Pancreas (tissue), 10 donors: ENCODE results near the gene GPC1. TPM values are rescaled to one million over a fixed set of nuclear protein-coding genes. Genes with fewer than 3 reads are reported as not detected.

ENCODE experiments used
- ATAC-seq, 4 donors: fragments of 200-7000 bp; cut with Tn5 transposase; one replicate each; pipeline versions ENCODE4 v1.8.0 to v1.9.1; 2020; ENCODE audit warnings: mild to moderate bottlenecking in 4 of 4, moderate library complexity in 4 of 4
- DNase-seq, 6 donors: peaks; one replicate each; pipeline ENCODE4 v3.0.0-alpha.2; 2020
- FAIRE-seq: peaks from 2 replicates; lab custom pipeline; 2012; peaks lifted over from hg19 to GRCh38; lab: Jason Lieb, UNC
- H3K27ac ChIP-seq, 4 donors: fragments of 200-600 bp; sonication (generic); 1 replicate in 3 of 4; 2 replicates in 1 of 4; pipeline versions ENCODE4 v1.5.0 to v1.8.0; 2020
- H3K27me3 ChIP-seq, 4 donors: fragments of 200-600 bp; one replicate each; pipeline ENCODE4 v1.8.0; 2021
- H3K36me3 ChIP-seq, 3 donors: fragments of 200-600 bp; sonication (generic) in 1 of 3; one replicate each; pipeline versions ENCODE4 v1.5.0 to v1.8.0; 2020 to 2021
- H3K4me1 ChIP-seq, 3 donors: fragments of 200-600 bp; one replicate each; pipeline ENCODE4 v1.8.0; 2021
- H3K4me3 ChIP-seq, 4 donors: fragments of 200-600 bp; sonication (generic) in 2 of 4; one replicate each; pipeline versions ENCODE4 v1.5.0 to v1.8.0; 2020 to 2021
- H3K9me3 ChIP-seq, 4 donors: fragments of 200-600 bp; one replicate each; pipeline ENCODE4 v1.8.0; 2021
- WGBS, 2 donors: extraction: QIAGEN DNeasy Blood & Tissue Kit; methylation state at CpG; one replicate each; pipeline ENCODE4 v1.1.7; 2013; 5-methylcytosine and 5-hydroxymethylcytosine counted together
- intact Hi-C, 3 donors: fragments of 100-400 bp; cut with DNase I; formaldehyde crosslinking; loops; one replicate each; pipeline versions ENCODE4 v1.11.1 to v1.14.2; 2022
- polyA plus RNA-seq, 2 donors: library from polyadenylated mRNA; stranded (reverse); fragments of 200-250 nt; gene quantifications; one replicate each; pipeline ENCODE4 v1.2.3, GENCODE V29; 2013
- total RNA-seq, 6 donors: library from RNA; stranded (reverse); fragmentation: NEBNext Ultra II Directional in 4 of 6; extraction: Animal tissue kit (Norgen Biotek cat#: 25700) in 4 of 6; gene quantifications; one replicate each; pipeline versions ENCODE4 v1.2.1 to v1.2.4, GENCODE V29; 2021 to 2023
- TF ChIP-seq, protein P1 (sequence below), 4 donors: fragments of 200-600 bp; sonication (generic) in 3 of 4; IDR thresholded peaks; one replicate each; pipeline versions ENCODE4 v1.5.0 to v1.8.0; 2021; ENCODE audit warnings: antibody characterized with exemption in 4 of 4
- donor health status: healthy with polysubstance abuse.
- donor health status: DM: no; HTN: no; CAD: no; lungs with moderate emphysema.
- donor health status: DM: no; HTN: no; CAD: no.
- donor health status: control.
- donor health status: control.
- donor health status: Bipolar disorder and iron deficiency.
- donor health status: DM: yes; HTN: yes; CAD: no.
- donor health status: DM: no; HTN: no; CAD: no.
- donor health status: DM: no; HTN: no; CAD: no.
- donor health status: DM: yes; HTN: yes; CAD: no.

The GPC1 gene
- total and polyA plus RNA-seq, 8 donors, result 11.7 to 37.6 (median 18.0) TPM

- DNase-seq, result peak in 1 of 6 donors; percentile 44
- intact Hi-C loops, result loop anchor here in 1 of 3 donors (5.0 kb wide), 1 partner anchor 205 kb away; no protein-coding TSS in a partner anchor
- no peaks in the 10 kb centered on the region for H3K36me3 ChIP-seq
- TF ChIP-seq, protein P1, sequence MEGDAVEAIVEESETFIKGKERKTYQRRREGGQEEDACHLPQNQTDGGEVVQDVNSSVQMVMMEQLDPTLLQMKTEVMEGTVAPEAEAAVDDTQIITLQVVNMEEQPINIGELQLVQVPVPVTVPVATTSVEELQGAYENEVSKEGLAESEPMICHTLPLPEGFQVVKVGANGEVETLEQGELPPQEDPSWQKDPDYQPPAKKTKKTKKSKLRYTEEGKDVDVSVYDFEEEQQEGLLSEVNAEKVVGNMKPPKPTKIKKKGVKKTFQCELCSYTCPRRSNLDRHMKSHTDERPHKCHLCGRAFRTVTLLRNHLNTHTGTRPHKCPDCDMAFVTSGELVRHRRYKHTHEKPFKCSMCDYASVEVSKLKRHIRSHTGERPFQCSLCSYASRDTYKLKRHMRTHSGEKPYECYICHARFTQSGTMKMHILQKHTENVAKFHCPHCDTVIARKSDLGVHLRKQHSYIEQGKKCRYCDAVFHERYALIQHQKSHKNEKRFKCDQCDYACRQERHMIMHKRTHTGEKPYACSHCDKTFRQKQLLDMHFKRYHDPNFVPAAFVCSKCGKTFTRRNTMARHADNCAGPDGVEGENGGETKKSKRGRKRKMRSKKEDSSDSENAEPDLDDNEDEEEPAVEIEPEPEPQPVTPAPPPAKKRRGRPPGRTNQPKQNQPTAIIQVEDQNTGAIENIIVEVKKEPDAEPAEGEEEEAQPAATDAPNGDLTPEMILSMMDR (IDR thresholded peaks at IDR 0.05), result no peak
- H3K4me1 ChIP-seq, result peaks cover 0 to 11% (median 10%) of the 10 kb centered on the region in 3 donors
- no peaks in the 10 kb centered on the region for H3K27me3 ChIP-seq
- WGBS, 2 donors, result 92 to 95% methylated on average over 2 of the region's 2 CpGs
- FAIRE-seq, result no peak
- no peak overlapping the region for H3K27ac ChIP-seq
- no peak for ATAC-seq
- H3K4me3 ChIP-seq, result no peak overlapping the region
- no peaks in the 10 kb centered on the region for H3K9me3 ChIP-seq
Measured at GRCh38 chr2:240437551-240437860, 2.0 kb downstream of the GPC1 start.

DNA sequence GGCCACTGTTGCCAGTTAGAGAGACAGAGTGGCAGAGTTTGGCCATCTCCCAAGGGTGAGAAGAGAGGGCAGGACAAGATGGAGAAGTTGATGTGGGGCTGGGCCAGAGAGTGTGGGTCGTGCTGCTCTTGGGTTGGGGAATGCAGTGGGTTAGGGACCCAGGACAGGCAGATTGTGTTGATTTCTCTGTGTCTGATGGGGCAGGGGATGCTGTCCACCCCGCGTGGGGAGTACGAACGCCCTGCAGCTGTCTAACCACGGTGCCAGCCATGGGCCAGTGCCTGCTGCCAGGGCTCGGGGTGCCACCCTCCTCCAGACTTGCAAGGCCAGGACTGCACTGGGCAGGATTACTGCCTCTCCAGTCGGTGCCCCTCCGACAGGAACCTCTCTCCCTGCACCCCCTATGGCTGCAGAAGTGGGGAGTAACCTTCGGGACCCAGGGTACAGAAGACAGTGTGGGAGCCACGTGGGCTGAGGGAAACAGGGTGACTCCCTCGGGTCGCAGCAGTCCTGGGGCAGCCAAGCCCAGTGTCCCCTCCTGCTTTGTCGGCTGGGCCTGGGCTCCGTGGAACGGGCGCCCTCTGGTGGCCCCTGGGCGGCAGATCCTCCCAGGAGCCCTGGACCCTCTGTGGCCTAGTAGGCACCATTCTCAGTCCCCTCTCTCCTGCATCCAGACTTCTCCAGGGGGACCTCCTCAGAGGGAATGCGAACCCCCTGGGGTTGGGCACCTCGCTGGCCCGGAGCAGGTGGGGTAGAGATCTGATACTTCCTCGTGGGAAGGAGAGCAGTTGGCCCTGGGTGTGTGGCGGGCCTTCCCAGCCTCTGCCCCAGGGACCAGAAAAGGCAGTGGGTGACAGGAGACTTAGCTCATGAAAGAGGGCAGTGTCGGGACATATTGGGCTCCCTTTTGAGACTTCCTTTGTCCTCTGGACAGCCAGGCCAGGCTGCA, 2.7 kb downstream of the GPC1 start:
- Histone ChIP-seq H3K4me1 (peaks cover 0 to 11% (median 10%) of the 10 kb centered on the region in 3 donors), H3K27ac (no peak overlapping the region), H3K36me3 (no peaks in the 10 kb centered on the region), H3K9me3 (no peaks in the 10 kb centered on the region), H3K27me3 (no peaks in the 10 kb centered on the region), H3K4me3 (peak overlapping the region in 1 of 4 donors; percentile 11)
- TF ChIP-seq, protein P1 (IDR thresholded peaks at IDR 0.05), result peak; percentile 91 to 98 (median 94)
- FAIRE-seq (no peak), ATAC-seq (peak; percentile 49 to 79 (median 72)), DNase-seq (peak in 5 of 6 donors; percentile 59 to 89 (median 78))
- WGBS, 2 donors, result 12 to 14% methylated on average over 23 to 24 of the region's 24 CpGs
- intact Hi-C loops, result loop anchor here in 2 of 3 donors (2.0 to 5.0 kb wide), 2 partner anchors 205 to 206 kb away; no protein-coding TSS in a partner anchor

DNA sequence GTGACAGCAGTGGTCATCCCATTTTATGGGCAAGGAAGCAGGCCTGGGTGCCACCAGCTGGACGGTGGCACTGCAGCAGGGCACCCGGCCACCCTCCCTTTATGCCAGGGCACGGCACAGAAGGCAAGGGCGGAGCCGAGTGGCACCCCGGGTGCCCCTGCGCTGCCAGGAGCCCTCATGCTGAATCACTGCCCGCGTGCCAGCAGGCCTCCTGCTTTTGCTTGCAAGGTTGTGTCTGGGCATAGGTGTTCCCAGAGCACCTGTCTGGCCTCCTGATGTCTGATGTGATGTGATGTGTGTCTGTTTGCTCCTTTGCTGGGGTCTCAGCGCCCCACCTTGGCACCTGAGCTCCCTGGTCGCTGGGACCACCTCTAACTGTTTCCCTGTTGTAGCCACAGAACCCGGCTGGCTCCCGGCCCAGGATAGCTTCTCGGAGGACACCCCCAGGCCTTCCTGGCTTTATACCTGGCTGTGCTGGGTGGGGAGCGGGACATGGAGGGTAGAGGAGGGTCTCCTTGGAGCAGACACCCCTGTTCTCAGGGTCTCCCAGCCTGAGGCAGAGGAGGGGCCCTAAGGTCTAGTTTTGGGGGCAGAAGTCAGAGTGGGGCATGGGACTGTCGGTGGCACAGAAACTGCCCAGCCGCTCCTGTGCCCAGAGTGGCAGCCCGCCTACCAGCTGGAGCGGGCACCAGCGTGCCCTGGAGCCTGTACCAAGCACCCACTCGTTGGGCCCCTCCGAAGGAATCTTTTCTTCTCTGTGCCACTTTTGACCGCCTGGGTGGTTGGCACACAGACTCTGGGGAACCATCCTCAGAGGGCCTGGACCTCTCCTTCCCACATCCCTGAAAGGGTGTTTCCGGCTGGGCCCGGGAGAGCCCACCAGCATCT, 3.6 kb downstream of the GPC1 start:
- Histone ChIP-seq H3K27ac (no peak overlapping the region), H3K4me1 (peaks cover 0 to 11% (median 10%) of the 10 kb centered on the region in 3 donors), H3K27me3 (no peaks in the 10 kb centered on the region), H3K36me3 (no peaks in the 10 kb centered on the region), H3K9me3 (no peaks in the 10 kb centered on the region), H3K4me3 (no peak overlapping the region)
- ATAC-seq, result no peak
- peak in 3 of 6 donors; percentile 32 to 66 (median 56) for DNase-seq
- TF ChIP-seq, protein P1 (IDR thresholded peaks at IDR 0.05), result no peak
- intact Hi-C loops, result loop anchor here in 2 of 3 donors (2.0 to 5.0 kb wide), 2 partner anchors 206 to 207 kb away; no protein-coding TSS in a partner anchor
- FAIRE-seq, result no peak
- WGBS, 2 donors, result 76 to 81% methylated on average over 23 to 25 of the region's 25 CpGs

DNA sequence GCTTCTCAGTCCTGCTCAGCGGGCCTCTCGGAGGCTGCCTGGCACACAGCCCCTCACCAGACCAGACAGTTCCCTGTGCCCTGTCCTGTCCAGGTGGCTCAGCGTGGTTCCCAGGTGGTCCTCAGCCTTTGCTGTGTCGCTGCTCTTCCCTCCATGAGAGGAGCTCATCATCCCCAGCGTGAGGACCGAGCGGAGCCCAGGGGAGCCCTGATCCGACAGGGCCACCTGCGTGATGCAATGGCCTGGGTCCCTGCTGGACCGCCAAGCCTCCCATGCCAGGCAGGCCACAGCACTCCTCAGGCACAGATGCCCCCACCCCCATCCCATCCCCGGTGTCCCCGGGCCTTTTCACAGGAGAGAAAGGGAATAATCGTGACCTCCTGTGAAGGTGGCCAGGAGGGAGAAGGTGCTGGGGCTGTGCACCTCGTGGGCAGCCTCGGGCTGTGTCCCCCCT, 4.3 kb downstream of the GPC1 start:
- ATAC-seq (no peak), FAIRE-seq (no peak), DNase-seq (peak in 3 of 6 donors; percentile 26 to 70 (median 52))
- intact Hi-C loops, result loop anchor here (2.0 to 10.0 kb wide), 3 partner anchors 207 to 215 kb away; no protein-coding TSS in a partner anchor
- 84 to 90% methylated on average over 15 of the region's 15 CpGs for WGBS, 2 donors
- Histone ChIP-seq H3K36me3 (no peaks in the 10 kb centered on the region), H3K9me3 (no peaks in the 10 kb centered on the region), H3K27ac (no peak overlapping the region), H3K4me1 (peaks cover 0 to 11% (median 10%) of the 10 kb centered on the region in 3 donors), H3K4me3 (no peak overlapping the region), H3K27me3 (no peaks in the 10 kb centered on the region)
- TF ChIP-seq, protein P1 (IDR thresholded peaks at IDR 0.05), result no peak
